Measurements from ENCODE around the gene CMTM7. TPM values are rescaled to one million over a fixed set of nuclear protein-coding genes. Genes with fewer than 3 reads are reported as not detected.

CMTM7 gene
- total RNA-seq, 1 experiment from 2014 or later, result 62.6 TPM

DNA sequence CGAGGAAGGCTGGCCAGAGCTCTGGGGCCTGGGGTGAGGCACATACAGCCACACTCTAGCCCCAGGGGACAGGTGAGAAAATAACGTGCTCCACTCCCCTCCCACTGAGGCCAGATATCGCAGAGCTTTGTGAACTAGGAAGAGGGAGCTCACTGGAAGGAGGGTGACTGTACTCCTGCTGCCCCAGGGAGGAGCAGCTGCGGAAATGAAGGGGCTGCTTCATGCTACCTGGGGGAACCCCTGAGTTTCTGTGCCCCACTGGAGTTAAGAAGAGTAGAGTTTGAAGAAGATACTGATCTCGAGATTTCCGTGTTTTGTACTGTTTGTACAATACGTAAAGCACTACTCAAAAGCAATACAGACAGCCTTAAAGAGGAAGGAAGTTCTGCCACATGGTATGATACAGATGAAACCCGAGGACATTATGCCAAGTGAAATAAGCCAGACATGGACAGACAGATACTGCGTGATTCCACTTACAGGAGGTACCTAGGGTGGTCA, 66.4 kb downstream of the CMTM7 start:
- RAD21 ChIA-PET (ENCODE audit: low non-redundant PET in 1 of 2, low total read pairs in 2 of 2, uncharacterized antibody in 2 of 2, unreplicated experiment in 2 of 2), result no interaction called here
- H3K9ac ChIP-seq (ENCODE audit: low read length), result no peak overlapping the region
- BruUV-seq (replicated peaks), result no TSS peak
- H3K4me2 ChIP-seq (ENCODE audit: low read length), result no peak overlapping the region
- CTCF ChIA-PET, result no interaction called here
- POLR2A ChIA-PET, result no interaction called here
- no peak overlapping the region for H3K27ac ChIP-seq (ENCODE audit: low read depth, low read length)
- H3K4me1 ChIP-seq (ENCODE audit: control insufficient read depth in 1 of 2, insufficient read depth in 2 of 2, low read length in 2 of 2), result no peaks in the 10 kb centered on the region
- ATAC-seq (no peak), DNase-seq (ENCODE audit: low read depth, low spot score) (no peak)
- H3K79me2 ChIP-seq (ENCODE audit: insufficient read depth, low read length), result peaks cover 22% of the 10 kb centered on the region; the same call in 1 of the 2 replicates
- no peaks in the 10 kb centered on the region for H3K9me3 ChIP-seq (ENCODE audit: control insufficient read depth in 1 of 2, insufficient read depth in 1 of 2, low read depth in 1 of 2, low read length in 2 of 2)
- H3K9me2 ChIP-seq (ENCODE audit: insufficient read depth), result no peaks in the 10 kb centered on the region
- H2AFZ ChIP-seq (ENCODE audit: low read depth, low read length, poor library complexity, severe bottlenecking), result no peak overlapping the region
- H3K36me3 ChIP-seq (ENCODE audit: control insufficient read depth in 1 of 2, insufficient read depth in 2 of 2, low read length in 2 of 2), result peaks cover 3 to 24% of the 10 kb centered on the region in 2 experiments; a peak in 2 of 4 replicates
- no peak overlapping the region for H3K4me3 ChIP-seq (replicated peaks in 1 of 2; ENCODE audit: low read depth in 1 of 2, low read length in 2 of 2)
- TF ChIP-seq JUND (IDR thresholded peaks at IDR 0.05), result no peak
- no peak for TF ChIP-seq EZH2 (IDR thresholded peaks at IDR 0.05)
- no peak for TF ChIP-seq CEBPB (IDR thresholded peaks at IDR 0.05; ENCODE audit: low read depth)
- no peak for TF ChIP-seq YY1 (IDR thresholded peaks at IDR 0.05; ENCODE audit: extremely low read depth, insufficient replicate concordance, low read depth, low read length)
- no peak for TF ChIP-seq SIN3A (IDR thresholded peaks at IDR 0.05; ENCODE audit: low read depth)
- TF ChIP-seq, protein P1, sequence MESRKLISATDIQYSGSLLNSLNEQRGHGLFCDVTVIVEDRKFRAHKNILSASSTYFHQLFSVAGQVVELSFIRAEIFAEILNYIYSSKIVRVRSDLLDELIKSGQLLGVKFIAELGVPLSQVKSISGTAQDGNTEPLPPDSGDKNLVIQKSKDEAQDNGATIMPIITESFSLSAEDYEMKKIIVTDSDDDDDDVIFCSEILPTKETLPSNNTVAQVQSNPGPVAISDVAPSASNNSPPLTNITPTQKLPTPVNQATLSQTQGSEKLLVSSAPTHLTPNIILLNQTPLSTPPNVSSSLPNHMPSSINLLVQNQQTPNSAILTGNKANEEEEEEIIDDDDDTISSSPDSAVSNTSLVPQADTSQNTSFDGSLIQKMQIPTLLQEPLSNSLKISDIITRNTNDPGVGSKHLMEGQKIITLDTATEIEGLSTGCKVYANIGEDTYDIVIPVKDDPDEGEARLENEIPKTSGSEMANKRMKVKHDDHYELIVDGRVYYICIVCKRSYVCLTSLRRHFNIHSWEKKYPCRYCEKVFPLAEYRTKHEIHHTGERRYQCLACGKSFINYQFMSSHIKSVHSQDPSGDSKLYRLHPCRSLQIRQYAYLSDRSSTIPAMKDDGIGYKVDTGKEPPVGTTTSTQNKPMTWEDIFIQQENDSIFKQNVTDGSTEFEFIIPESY (IDR thresholded peaks at IDR 0.05; ENCODE audit: extremely low read depth, insufficient replicate concordance, low read length), result no peak
- TF ChIP-seq TCF7L2 (IDR thresholded peaks at IDR 0.05; ENCODE audit: borderline replicate concordance, extremely low read depth, insufficient read depth, insufficient read length), result no peak
- TF ChIP-seq CBX3 (IDR thresholded peaks at IDR 0.05; ENCODE audit: low read depth), result no peak
- TF ChIP-seq POLR2A (IDR thresholded peaks at IDR 0.05; ENCODE audit: borderline replicate concordance, extremely low read depth, insufficient read depth, insufficient read length), result no peak
- no peak for TF ChIP-seq ELF1 (IDR thresholded peaks at IDR 0.05; ENCODE audit: borderline replicate concordance, low read depth)
- TF ChIP-seq POLR2AphosphoS5 (IDR thresholded peaks at IDR 0.05; ENCODE audit: low read depth, low read length), result no peak
- TF ChIP-seq, protein P2, sequence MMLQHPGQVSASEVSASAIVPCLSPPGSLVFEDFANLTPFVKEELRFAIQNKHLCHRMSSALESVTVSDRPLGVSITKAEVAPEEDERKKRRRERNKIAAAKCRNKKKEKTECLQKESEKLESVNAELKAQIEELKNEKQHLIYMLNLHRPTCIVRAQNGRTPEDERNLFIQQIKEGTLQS (IDR thresholded peaks at IDR 0.05), result no peak
- no peak for TF ChIP-seq FOSL1 (IDR thresholded peaks at IDR 0.05; ENCODE audit: low read depth)
- TF ChIP-seq, protein P3, sequence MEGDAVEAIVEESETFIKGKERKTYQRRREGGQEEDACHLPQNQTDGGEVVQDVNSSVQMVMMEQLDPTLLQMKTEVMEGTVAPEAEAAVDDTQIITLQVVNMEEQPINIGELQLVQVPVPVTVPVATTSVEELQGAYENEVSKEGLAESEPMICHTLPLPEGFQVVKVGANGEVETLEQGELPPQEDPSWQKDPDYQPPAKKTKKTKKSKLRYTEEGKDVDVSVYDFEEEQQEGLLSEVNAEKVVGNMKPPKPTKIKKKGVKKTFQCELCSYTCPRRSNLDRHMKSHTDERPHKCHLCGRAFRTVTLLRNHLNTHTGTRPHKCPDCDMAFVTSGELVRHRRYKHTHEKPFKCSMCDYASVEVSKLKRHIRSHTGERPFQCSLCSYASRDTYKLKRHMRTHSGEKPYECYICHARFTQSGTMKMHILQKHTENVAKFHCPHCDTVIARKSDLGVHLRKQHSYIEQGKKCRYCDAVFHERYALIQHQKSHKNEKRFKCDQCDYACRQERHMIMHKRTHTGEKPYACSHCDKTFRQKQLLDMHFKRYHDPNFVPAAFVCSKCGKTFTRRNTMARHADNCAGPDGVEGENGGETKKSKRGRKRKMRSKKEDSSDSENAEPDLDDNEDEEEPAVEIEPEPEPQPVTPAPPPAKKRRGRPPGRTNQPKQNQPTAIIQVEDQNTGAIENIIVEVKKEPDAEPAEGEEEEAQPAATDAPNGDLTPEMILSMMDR (IDR thresholded peaks at IDR 0.05 in 2 of 3, conservative IDR thresholded peaks at IDR 0.05 in 1 of 3; ENCODE audit: borderline replicate concordance in 1 of 3, insufficient read depth in 1 of 3, low read depth in 2 of 3, low read length in 2 of 3), result no peak
- TF ChIP-seq, protein P4, sequence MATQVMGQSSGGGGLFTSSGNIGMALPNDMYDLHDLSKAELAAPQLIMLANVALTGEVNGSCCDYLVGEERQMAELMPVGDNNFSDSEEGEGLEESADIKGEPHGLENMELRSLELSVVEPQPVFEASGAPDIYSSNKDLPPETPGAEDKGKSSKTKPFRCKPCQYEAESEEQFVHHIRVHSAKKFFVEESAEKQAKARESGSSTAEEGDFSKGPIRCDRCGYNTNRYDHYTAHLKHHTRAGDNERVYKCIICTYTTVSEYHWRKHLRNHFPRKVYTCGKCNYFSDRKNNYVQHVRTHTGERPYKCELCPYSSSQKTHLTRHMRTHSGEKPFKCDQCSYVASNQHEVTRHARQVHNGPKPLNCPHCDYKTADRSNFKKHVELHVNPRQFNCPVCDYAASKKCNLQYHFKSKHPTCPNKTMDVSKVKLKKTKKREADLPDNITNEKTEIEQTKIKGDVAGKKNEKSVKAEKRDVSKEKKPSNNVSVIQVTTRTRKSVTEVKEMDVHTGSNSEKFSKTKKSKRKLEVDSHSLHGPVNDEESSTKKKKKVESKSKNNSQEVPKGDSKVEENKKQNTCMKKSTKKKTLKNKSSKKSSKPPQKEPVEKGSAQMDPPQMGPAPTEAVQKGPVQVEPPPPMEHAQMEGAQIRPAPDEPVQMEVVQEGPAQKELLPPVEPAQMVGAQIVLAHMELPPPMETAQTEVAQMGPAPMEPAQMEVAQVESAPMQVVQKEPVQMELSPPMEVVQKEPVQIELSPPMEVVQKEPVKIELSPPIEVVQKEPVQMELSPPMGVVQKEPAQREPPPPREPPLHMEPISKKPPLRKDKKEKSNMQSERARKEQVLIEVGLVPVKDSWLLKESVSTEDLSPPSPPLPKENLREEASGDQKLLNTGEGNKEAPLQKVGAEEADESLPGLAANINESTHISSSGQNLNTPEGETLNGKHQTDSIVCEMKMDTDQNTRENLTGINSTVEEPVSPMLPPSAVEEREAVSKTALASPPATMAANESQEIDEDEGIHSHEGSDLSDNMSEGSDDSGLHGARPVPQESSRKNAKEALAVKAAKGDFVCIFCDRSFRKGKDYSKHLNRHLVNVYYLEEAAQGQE (IDR thresholded peaks at IDR 0.05; ENCODE audit: low read depth), result no peak
- TF ChIP-seq ZFX (IDR thresholded peaks at IDR 0.05), result no peak
- TF ChIP-seq SRF (IDR thresholded peaks at IDR 0.05; ENCODE audit: low read depth), result no peak
- TF ChIP-seq EZH2phosphoT487 (IDR thresholded peaks at IDR 0.05; ENCODE audit: borderline replicate concordance), result no peak
- no peak for TF ChIP-seq SP1 (IDR thresholded peaks at IDR 0.05; ENCODE audit: low read depth)
- TF ChIP-seq RAD21 (IDR thresholded peaks at IDR 0.05; ENCODE audit: low read depth), result no peak
- no peaks in the 10 kb centered on the region for H3K27me3 ChIP-seq (ENCODE audit: insufficient read depth, low read length)
- intact Hi-C loops (cut with micrococcal nuclease), result no loop called here
- no peaks in the 10 kb centered on the region for H4K20me1 ChIP-seq (ENCODE audit: insufficient read depth)

All from HCT116 (cell line).